Neural cell (in vitro differentiated cells): Measurements from ENCODE around the gene HTRA2.

Experiments used
- CTCF ChIP-seq: fragments of 450-650 bp; IDR thresholded peaks from 2 replicates; pipeline ENCODE4 v1.5.1; 2014; ENCODE audit warnings: antibody characterized with exemption, mild to moderate bottlenecking, moderate library complexity; ENCODE audit not compliant: poor library complexity, severe bottlenecking
- SMC3 ChIP-seq: fragments of 450-650 bp; conservative IDR thresholded peaks from 2 replicates; pipeline ENCODE4 v1.6.1; 2014; ENCODE audit warnings: antibody characterized with exemption, mild to moderate bottlenecking, moderate library complexity; ENCODE audit not compliant: poor library complexity

GRCh38 chr2:74512744-74513604, 16.8 kb upstream of the HTRA2 start:
- TF ChIP-seq SMC3 (no peak), CTCF (no peak)
